Left lung (tissue), 10 donors: ENCODE measurements around the gene POLR1F. TPM values are rescaled to one million over a fixed set of nuclear protein-coding genes. Genes with fewer than 3 reads are reported as not detected.
"Not testable (repeated sequence)": the region's sequence is repeated elsewhere in the genome, so short reads cannot be mapped to it uniquely, and the experiment has no call there.

Experiments
- ATAC-seq: fragments of 200-7000 bp; cut with Tn5 transposase; one replicate; pipeline ENCODE4 v1.9.1; 2020; ENCODE audit warnings: moderate library complexity
- DNase-seq, 4 donors: peaks; one replicate each; pipeline ENCODE4 v3.0.0-alpha.2; 2013 to 2020
- H3K27ac ChIP-seq, 2 donors: fragments of 200-600 bp; sonication (generic) in 1 of 2; one replicate each; pipeline versions ENCODE4 v1.5.0 to v1.8.0; 2020 to 2021
- H3K27me3 ChIP-seq, 2 donors: fragments of 200-600 bp; sonication (generic) in 1 of 2; one replicate each; pipeline versions ENCODE4 v1.5.0 to v1.8.0; 2020 to 2021
- H3K36me3 ChIP-seq, 2 donors: fragments of 200-600 bp; sonication (generic) in 1 of 2; one replicate each; pipeline versions ENCODE4 v1.5.0 to v1.8.0; 2020 to 2021
- H3K4me1 ChIP-seq, 2 donors: fragments of 200-600 bp; one replicate each; pipeline ENCODE4 v1.8.0; 2021
- H3K4me3 ChIP-seq, 2 donors: fragments of 200-600 bp; sonication (generic) in 1 of 2; one replicate each; pipeline versions ENCODE4 v1.5.0 to v1.8.0; 2020 to 2021; ENCODE audit warnings: mild to moderate bottlenecking in 1 of 2
- H3K9me3 ChIP-seq, 2 donors: fragments of 200-600 bp; sonication (generic) in 1 of 2; one replicate each; pipeline versions ENCODE4 v1.5.0 to v1.8.0; 2020 to 2021
- intact Hi-C, 2 donors: fragments of 100-400 bp; cut with DNase I; formaldehyde crosslinking; loops; one replicate each; pipeline versions ENCODE4 v1.11.2 to v1.14.2; 2022
- polyA plus RNA-seq, 6 donors: library from polyadenylated mRNA; unstranded; fragments of 120-200 nt; gene quantifications; one replicate each; pipeline ENCODE4 v1.2.1, GENCODE V29; 2013; ENCODE audit not compliant: insufficient read length in 6 of 6
- total RNA-seq, 2 donors: library from RNA; stranded (reverse); fragmentation: NEBNext Ultra II Directional; extraction: Animal tissue kit (Norgen Biotek cat#: 25700); gene quantifications; one replicate each; pipeline ENCODE4 v1.2.1, GENCODE V29; 2021
- TF ChIP-seq, protein P1 (sequence below), 2 donors: fragments of 200-600 bp; sonication (generic) in 1 of 2; IDR thresholded peaks; one replicate each; pipeline versions ENCODE4 v1.5.0 to v1.8.0; 2021; ENCODE audit warnings: antibody characterized with exemption in 2 of 2
- donor health status: DM: no; HTN: yes; CAD: no.
- donor health status: DM: no; HTN: no; CAD: no.

POLR1F gene
- total and polyA plus RNA-seq, 8 donors: 9.6 to 25.1 (median 19.2) TPM

DNA sequence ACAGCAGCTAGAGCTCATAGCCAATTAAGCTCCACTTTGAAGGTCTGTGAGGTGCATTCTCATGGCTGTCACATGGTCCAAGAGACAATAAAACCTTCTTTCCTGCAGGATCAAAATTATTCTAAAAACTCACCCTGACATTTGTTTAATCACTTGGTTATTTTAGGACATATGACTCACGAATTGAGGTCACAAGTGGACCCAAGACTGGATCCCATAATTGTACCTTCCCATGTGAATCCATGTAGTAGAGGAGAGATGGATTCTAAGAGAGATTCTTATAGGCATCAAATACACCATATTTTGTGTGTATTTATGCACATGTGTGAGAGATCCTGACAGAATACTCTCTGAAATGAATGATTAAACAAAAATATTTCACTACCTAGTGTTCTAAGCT is 18.1 kb downstream of the POLR1F start:
- no peak for ATAC-seq
- no peak overlapping the region for H3K4me3 ChIP-seq
- intact Hi-C loops: no loop called here
- no peak overlapping the region for H3K27ac ChIP-seq
- H3K27me3 ChIP-seq: no peaks in the 10 kb centered on the region
- peaks cover 0 to 2% of the 10 kb centered on the region in 2 donors for H3K9me3 ChIP-seq
- DNase-seq: no peak
- H3K4me1 ChIP-seq: no peaks in the 10 kb centered on the region
- TF ChIP-seq, protein P1, sequence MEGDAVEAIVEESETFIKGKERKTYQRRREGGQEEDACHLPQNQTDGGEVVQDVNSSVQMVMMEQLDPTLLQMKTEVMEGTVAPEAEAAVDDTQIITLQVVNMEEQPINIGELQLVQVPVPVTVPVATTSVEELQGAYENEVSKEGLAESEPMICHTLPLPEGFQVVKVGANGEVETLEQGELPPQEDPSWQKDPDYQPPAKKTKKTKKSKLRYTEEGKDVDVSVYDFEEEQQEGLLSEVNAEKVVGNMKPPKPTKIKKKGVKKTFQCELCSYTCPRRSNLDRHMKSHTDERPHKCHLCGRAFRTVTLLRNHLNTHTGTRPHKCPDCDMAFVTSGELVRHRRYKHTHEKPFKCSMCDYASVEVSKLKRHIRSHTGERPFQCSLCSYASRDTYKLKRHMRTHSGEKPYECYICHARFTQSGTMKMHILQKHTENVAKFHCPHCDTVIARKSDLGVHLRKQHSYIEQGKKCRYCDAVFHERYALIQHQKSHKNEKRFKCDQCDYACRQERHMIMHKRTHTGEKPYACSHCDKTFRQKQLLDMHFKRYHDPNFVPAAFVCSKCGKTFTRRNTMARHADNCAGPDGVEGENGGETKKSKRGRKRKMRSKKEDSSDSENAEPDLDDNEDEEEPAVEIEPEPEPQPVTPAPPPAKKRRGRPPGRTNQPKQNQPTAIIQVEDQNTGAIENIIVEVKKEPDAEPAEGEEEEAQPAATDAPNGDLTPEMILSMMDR (IDR thresholded peaks at IDR 0.05): no peak
- H3K36me3 ChIP-seq: no peaks in the 10 kb centered on the region

DNA sequence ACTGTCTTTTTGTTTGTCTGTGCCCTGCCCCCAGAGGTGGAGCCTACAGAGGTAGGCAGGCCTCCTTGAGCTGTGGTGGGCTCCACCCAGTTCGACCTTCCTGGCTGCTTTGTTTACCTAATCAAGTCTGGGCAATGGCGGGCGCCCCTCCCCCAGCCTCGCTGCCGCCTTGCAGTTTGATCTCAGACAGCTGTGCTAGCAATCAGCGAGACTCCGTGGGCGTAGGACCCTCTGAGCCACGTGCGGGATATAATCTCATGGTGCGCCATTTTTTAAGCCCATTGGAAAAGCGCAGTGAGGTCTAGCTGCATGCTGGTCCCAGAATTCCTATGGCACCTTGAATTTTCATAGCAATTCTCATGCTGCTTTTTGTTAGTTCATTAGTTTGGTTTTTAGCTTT is 19.7 kb downstream of the POLR1F start:
- H3K36me3 ChIP-seq, H3K27me3 ChIP-seq, ATAC-seq, H3K4me3 ChIP-seq, H3K4me1 ChIP-seq, intact Hi-C loops, H3K9me3 ChIP-seq, H3K27ac ChIP-seq: not testable (repeated sequence)
- peak in 1 of 4 donors; percentile 10 for DNase-seq

DNA sequence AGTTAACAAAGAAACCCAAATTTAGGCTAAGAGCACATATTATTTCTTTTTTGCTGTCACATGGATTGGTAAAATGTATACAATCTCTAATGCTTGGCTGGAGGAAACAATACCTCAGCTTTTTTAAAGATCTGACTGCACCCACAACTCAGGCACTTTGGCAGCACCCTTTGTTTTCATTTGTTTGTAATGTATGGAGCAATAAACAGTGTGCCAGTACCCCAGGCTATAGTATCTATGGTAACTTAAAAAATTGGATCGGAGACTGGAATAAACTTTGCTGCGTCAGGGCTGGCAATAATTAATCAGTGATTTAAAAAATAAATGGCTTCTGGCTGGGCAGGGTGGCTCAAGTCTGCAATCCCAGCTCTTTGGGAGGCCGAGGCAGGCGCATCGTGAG is 27.2 kb downstream of the POLR1F start:
- Histone ChIP-seq H3K27ac (no peak overlapping the region), H3K36me3 (no peaks in the 10 kb centered on the region), H3K4me1 (no peaks in the 10 kb centered on the region), H3K9me3 (no peaks in the 10 kb centered on the region), H3K27me3 (no peaks in the 10 kb centered on the region), H3K4me3 (no peak overlapping the region)
- no peak for ATAC-seq
- TF ChIP-seq, protein P1 (IDR thresholded peaks at IDR 0.05): no peak
- DNase-seq: no peak
- intact Hi-C loops: no loop called here

DNA sequence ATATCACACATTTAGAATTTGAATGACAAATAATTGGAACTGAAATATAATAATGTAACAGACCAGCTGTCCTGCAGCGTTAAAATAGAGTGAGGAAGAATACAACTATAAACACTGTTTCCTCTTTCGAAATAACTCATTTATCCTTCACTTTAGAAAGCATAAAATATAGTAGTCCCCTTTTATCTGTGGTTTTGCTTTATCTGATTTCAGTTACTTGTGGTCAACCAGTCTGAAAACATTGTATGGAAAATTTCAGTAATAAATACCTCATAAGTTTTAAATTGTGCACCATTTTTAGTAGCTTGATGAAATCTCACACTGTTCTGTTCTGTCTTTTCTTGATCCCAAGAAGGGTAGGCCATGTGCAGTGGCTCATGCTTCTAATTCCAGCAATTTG is 31.7 kb downstream of the POLR1F start:
- H3K9me3 ChIP-seq: no peaks in the 10 kb centered on the region
- TF ChIP-seq, protein P1 (IDR thresholded peaks at IDR 0.05): no peak
- no peaks in the 10 kb centered on the region for H3K36me3 ChIP-seq
- H3K27ac ChIP-seq: no peak overlapping the region
- no peaks in the 10 kb centered on the region for H3K4me1 ChIP-seq
- peaks cover 0 to 7% of the 10 kb centered on the region in 2 donors for H3K27me3 ChIP-seq
- intact Hi-C loops: no loop called here
- H3K4me3 ChIP-seq: no peak overlapping the region
- ATAC-seq (peak; percentile 40), DNase-seq (no peak)

DNA sequence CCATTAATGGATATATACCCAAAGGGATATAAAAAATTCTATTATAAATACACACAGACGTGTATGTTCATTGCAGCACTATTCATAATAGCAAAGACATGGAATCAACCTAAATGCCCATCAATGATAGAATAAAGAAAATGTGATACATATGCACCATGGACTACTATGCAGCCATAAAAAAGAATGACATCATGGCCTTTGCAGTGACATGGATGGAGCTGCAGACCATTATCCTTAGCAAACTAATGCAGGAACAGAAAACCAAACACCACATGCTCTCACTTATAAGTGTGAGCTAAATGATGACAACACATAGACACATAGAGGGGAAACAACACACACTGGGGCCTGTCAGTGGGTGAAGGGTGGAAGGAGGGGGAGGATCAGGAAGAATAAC is 33.0 kb downstream of the POLR1F start:
- intact Hi-C loops: no loop called here
- H3K27ac ChIP-seq: no peak overlapping the region
- no peak for ATAC-seq
- peaks cover 0 to 7% of the 10 kb centered on the region in 2 donors for H3K27me3 ChIP-seq
- H3K9me3 ChIP-seq: no peaks in the 10 kb centered on the region
- H3K4me1 ChIP-seq: no peaks in the 10 kb centered on the region
- TF ChIP-seq, protein P1 (IDR thresholded peaks at IDR 0.05): no peak
- no peaks in the 10 kb centered on the region for H3K36me3 ChIP-seq
- no peak for DNase-seq
- no peak overlapping the region for H3K4me3 ChIP-seq

DNA sequence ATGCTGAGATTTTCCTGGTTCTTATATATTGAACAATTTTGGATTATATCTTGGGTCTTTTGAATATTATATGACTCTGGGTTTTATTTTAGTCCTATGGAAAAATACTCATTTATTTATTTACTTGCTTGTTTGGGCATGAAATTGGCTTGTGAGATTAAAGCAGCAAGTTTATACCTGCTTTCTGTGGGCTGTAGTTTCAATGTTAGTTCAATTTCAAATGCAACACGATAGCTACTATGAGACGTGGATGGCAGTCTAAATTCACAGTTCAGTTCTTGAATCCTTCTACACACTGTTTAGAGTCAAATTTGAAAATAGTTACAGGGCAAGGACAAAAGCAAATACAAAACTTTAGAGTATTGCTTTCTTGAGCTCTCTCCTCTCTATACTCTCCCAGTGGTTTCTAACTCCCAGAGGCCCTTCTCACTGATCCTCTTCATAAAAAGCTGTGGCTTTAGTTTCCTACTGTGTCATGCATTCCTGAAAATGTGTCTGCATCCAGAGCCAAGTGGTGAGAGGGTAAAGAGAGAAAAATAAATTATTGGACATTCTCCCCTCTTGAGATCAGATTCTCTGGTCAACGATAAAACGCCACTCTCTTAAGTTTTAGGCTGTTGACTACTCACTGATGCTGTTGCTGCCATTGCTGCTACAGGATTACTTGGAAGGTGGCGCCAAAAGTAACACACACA is 34.4 kb downstream of the POLR1F start:
- intact Hi-C loops: no loop called here
- TF ChIP-seq, protein P1 (IDR thresholded peaks at IDR 0.05): no peak
- no peaks in the 10 kb centered on the region for H3K36me3 ChIP-seq
- no peaks in the 10 kb centered on the region for H3K4me1 ChIP-seq
- H3K9me3 ChIP-seq: no peaks in the 10 kb centered on the region
- no peak overlapping the region for H3K4me3 ChIP-seq
- ATAC-seq: no peak
- H3K27me3 ChIP-seq: peaks cover 0 to 7% of the 10 kb centered on the region in 2 donors
- H3K27ac ChIP-seq: no peak overlapping the region
- DNase-seq: no peak
